NK-92 (cell line): ENCODE data around the gene EPB41L4A.

ENCODE experiments used
- DNase-seq: peaks from one replicate; lab custom pipeline; 2025; ENCODE audit not compliant: unreplicated experiment; lab: John Stamatoyannopoulos, UW

The EPB41L4A gene

DNA sequence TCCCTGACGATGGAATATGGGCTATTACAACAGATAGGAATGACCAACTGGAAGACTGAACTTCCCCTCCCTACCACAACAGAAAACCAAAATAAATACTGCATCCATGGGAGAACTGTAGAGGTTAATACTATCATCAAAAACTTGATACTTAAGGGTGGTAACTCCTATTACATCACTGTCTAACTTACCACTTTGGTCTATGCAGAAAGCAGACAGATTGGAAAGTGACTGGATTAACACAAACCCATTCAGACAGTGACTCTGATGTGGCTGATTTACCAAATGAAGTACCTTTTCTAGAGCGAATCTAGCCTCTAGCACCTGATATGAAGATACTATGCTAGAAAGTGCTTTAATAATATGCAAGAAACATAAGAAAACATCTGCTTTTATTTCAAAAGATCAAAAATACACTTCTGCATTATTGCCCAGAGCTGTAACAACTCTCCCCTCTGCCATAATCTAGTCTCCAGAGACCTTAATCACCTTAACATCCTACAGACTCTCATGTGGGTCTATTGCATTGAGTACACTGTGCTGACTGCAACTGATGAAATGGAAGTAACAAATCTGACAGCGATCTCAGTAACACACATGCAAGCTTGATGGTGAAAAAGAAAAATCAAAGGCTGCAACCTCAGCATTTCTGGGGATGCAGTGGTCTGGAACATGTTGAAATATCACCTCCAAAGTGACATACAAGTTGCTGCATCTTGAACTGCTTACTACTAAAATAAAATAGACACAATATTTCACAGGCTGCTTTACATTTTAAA lies 62.7 kb downstream of the EPB41L4A start:
- DNase-seq: no peak

DNA sequence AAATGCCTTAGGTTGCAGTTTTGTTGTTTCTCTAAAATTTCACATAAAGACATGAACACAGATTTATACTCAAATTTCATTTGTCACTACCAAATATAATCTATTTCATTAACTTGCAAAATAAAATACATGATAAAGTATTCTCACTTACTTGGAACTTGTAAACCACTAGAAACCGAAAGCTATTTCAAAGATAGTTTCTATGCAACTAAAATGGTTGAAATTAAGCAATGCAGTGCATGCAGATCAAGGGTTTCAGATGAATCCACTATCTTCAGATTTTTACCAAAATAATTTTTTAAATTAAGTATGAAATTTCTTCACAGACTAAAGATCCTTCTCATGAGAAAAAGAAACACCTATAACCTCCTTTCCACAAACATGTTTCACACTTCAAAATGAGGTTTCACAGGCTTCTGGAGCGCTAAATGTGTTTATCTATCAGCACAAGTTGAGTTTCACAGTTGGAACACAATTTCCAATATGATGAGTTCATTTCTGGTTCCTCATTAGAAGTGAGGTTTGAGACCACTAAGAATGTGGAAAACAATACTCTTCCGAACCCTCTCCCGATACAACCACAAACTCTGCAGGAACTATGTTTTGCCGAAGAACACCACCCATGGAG lies 63.9 kb downstream of the EPB41L4A start:
- DNase-seq: no peak

DNA sequence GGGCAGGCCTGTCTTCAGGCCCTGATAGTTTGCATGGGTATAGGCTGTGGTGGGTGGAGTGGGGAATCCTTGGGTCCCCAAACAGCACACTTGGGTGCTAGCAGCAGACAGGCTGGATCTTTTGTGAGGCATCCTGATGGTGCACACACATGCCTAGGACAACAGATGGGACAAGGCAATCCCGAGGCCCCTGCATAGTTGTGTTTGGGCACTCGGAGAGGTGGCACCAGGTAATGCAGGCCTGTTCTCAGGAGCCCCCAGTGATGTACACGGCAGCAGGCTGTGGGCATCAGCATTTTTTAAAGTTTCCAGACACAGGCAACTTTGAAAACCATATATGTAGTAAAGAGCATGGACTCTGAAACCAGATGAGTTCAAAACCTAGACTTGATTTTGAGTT lies 65.4 kb downstream of the EPB41L4A start:
- no peak for DNase-seq

DNA sequence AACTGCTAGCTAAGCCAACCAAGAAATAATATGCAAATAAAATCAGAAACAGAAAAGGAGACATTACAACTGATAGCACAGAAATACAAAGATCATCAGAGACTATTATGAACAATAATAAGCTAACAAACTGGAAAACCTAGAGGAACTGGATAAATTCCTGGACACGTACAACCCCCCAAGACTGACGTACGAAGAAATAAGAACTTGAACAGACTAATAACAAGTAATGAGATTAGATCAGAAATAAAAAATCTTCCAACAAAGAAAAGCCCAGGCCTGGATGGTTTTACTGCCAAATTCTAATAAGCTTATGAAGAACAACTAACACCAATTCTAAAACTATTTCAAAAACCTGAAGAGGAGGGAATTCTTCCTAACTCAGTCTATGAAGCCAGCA lies 67.9 kb downstream of the EPB41L4A start:
- DNase-seq: no peak

- DNase-seq: no peak
Measured at GRCh38 chr5:112350626-112351025, 68.5 kb downstream of the EPB41L4A start.

DNA sequence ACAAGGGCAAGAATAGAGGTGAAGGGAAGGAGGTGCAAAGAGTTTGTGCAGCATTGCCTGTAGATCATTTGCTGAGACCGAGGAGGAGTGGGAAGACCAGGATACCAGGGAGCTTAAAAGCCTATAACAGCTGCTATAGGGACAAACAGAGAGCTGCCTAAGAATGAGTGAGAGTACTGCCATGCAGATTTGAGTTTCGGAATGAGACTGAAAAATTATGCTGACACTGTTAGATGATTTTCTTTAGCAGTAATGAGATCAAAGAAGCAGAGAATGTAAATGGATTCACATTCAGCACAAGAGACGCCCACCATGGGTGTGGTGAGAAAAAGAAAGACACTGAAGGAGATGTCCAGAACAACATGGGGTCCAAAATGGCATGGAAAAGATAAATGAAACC lies 69.7 kb downstream of the EPB41L4A start:
- DNase-seq: no peak

DNA sequence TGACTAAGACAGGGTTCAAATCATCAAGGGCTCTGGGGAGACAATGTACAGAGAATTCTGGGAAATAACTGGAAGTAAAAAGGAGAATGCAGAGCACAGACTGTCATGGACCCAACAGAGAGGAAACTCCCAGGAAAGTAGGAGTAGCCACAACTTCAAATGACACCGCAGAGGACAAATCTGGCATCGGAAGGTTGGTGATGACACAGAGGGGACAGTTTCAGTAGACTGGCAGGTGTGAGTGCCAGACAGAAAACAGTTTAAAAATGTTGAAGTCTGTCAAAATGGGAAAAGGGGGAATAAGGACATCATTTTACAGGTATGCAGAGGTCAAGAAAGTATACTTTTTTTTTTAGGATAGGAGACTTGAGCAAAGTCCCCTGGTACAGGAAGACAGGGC lies 70.2 kb downstream of the EPB41L4A start:
- no peak for DNase-seq

DNA sequence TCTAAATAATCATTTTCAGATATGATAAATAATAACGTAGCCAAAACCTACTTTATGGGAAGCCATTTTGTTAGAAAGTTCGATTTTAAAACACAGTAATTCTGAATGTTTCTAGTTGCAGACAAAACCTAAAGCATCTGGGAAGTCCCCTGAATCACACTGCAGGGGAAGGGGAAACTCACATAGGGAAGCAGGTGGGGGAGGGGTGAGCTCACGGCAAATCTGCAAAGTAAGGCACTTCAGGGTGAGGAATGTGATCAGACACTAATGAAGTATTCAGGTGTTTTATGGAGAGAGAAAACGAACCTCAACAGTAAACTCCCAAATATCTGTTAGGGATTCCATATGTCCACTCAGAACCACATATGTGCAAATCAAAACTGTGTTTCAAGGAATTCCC lies 70.7 kb downstream of the EPB41L4A start:
- no peak for DNase-seq

DNA sequence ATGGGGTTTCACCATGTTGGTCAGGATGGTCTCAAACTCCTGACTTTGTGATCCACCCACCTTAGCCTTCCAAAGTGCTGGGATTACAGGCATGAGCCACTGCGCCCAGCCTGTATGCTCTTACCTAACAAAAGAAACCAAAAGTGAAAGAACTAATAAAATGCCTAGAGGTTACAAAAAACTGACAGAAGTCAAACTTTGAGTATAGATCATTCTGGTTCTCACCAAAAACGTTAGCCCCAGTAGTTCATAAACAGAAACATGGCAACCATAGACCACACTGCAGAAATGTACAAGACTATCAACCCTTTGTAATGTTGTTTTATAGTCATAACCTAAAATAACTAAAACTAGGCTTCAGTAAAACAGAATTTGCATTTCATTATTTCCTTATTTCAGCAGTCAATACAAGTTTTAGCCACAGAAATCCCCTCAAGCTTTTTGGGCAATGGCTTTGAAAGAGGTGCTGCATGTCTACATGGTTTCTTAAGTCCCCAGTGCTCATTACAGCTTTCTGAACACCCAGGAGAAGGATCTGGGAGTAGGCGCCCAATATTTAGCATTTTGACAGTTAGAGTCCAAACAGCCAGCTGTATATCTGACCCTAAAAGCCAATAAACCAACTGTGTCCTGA lies 72.5 kb downstream of the EPB41L4A start:
- DNase-seq: no peak

DNA sequence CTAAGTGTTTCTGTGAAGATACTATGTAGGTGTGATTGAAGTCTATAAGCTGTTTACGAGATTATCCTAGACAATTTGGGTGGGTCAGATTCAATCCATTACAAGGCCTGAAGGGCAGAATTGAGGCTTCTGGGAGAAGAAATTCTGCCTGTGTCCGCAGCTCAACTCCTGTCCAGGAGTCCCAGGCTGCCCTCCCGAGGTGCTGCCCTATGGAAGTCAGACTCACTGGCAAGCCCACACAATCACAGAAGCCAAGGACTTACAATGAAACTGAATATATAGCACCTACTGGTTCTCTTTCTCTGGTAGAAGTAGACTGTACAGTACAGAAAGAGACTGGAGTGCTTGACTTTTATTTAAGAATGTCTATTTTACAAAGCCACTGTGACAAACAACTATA lies 74.5 kb downstream of the EPB41L4A start:
- no peak for DNase-seq

- no peak for DNase-seq
Measured at GRCh38 chr5:112342389-112342788, 76.7 kb downstream of the EPB41L4A start.

DNA sequence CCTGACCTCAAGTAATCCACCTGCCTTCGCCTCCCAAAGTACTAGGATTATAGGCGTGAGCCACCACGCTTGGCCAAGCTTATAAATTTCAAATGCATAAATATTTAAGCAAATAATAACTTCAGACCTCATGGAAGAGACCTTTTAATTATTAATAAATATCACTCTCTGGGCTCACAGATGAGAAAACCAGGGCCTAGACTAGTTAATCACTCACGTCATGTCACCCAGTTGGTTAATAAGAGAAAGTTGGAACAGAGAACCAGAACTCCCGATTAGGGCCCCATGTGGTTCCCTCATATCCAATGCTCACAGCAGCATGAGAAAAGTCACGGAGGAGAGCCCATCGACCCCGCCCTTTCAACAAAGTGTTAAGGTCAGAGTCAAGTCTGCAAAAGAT lies 79.3 kb downstream of the EPB41L4A start:
- no peak for DNase-seq

GRCh38 chr5:112338681-112339337 lies 80.3 kb downstream of the EPB41L4A start:
- DNase-seq: no peak

GRCh38 chr5:112333331-112333781 lies 85.7 kb downstream of the EPB41L4A start:
- DNase-seq: no peak

- no peak for DNase-seq
Measured at GRCh38 chr5:112331892-112332291, 87.2 kb downstream of the EPB41L4A start.

- DNase-seq: no peak
Measured at GRCh38 chr5:112329419-112330090, 89.5 kb downstream of the EPB41L4A start.

- no peak for DNase-seq
Measured at GRCh38 chr5:112323166-112323565, 95.9 kb downstream of the EPB41L4A start.

DNA sequence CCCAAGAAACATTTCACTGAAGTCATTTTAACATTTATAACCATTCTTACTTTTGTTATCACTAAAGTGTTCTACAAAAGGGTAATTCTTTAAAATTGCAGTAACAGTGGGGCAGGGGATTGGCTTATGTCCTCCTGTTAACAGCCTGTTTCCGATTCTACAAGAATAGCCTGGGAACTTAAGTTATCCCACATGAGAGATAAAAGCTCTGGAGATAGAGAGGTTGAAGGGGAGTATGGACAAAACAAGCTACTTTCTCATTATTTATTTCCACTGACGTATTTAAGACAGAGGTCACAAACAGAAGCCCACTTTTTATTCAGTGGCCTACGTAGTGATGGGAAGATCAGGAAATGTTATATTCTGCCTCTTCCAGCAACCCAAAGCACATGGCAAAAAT lies 98.7 kb downstream of the EPB41L4A start:
- no peak for DNase-seq

- no peak for DNase-seq
Measured at GRCh38 chr5:112318346-112318745, 100.7 kb downstream of the EPB41L4A start.

DNA sequence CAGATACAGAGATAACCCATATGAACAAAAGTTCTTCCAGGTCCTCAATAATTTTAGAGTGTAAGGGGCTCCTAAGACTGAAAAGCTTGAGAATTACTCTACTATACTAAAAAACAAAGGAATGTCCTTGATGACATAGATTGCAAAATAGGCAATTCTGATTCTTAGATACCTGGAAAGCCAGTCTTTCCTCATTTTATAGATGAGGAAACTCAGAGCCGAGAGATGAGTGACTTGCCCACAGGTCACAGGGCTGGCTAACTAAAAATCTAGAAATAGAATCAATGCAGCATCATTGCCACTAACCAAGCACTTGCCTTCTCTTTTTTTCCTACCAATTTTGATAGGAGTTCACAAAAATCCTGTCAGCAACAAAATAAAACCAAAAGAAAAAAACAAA lies 101.2 kb downstream of the EPB41L4A start:
- no peak for DNase-seq

DNA sequence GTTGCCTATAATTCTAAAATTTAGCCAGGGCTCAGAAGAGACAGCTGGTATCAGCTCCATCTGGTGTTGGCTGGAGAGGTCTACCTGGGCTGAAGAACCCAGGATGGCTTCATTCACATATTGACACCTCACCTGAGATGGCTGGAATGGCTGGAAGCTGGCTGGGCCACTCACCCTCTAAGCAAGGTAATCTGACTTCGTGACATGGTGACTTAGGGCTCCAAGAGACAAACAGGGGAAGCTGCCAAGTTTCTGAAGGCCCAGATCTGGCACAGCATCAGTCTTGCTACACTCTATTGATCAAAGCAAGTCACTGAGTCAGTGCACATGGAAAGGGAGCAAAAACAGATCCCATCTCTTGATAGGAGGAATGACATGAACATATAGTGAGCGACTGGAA lies 102.3 kb downstream of the EPB41L4A start:
- no peak for DNase-seq
